HEK293T (cell line): ENCODE results near the gene GPR39.

Experiments used
- BHLHE40 ChIP-seq: fragments of 450-650 bp; IDR thresholded peaks from 2 replicates; pipeline ENCODE4 v1.6.1; 2016; ENCODE audit warnings: mild to moderate bottlenecking, moderate library complexity, borderline replicate concordance
- ELF4 ChIP-seq: fragments of 450-650 bp; IDR thresholded peaks from 2 replicates; pipeline ENCODE4 v1.6.1; 2017; ENCODE audit warnings: antibody characterized with exemption
- FOXA1 ChIP-seq: fragments of 450-650 bp; IDR thresholded peaks from 2 replicates; pipeline ENCODE4 v1.6.1; 2016; ENCODE audit warnings: mild to moderate bottlenecking
- FOXK2 ChIP-seq: fragments of 450-650 bp; IDR thresholded peaks from 2 replicates; pipeline ENCODE4 v1.6.1; 2016; ENCODE audit warnings: mild to moderate bottlenecking
- L3MBTL2 ChIP-seq: fragments of 450-650 bp; conservative IDR thresholded peaks from 2 replicates; pipeline ENCODE4 v1.6.1; 2016; ENCODE audit warnings: mild to moderate bottlenecking
- ZNF384 ChIP-seq: fragments of 450-650 bp; IDR thresholded peaks from 2 replicates; pipeline ENCODE4 v1.6.1; 2016

GRCh38 chr2:132564065-132564464 is 147.5 kb downstream of the GPR39 start:
- TF ChIP-seq FOXA1 = no peak
- TF ChIP-seq ELF4 = no peak
- TF ChIP-seq L3MBTL2 = no peak
- TF ChIP-seq FOXK2 = no peak
- no peak for TF ChIP-seq BHLHE40
- no peak for TF ChIP-seq ZNF384
